Neural cell (in vitro differentiated cells): ENCODE data around the gene EMC9.

Experiments
- CTCF ChIP-seq: fragments of 450-650 bp; IDR thresholded peaks from 2 replicates; pipeline ENCODE4 v1.5.1; 2014; ENCODE audit warnings: antibody characterized with exemption, mild to moderate bottlenecking, moderate library complexity; ENCODE audit not compliant: poor library complexity, severe bottlenecking
- EP300 ChIP-seq: fragments of 450-650 bp; conservative IDR thresholded peaks from 2 replicates; pipeline ENCODE4 v1.6.1; 2014; ENCODE audit warnings: antibody characterized with exemption, mild to moderate bottlenecking, moderate library complexity; ENCODE audit not compliant: poor library complexity, severe bottlenecking
- EZH2 ChIP-seq: fragments of 200-600, 300-800 bp; shearing (Covaris generic), sonication (generic); IDR thresholded peaks from 2 replicates; pipeline ENCODE4 v1.6.1; 2014; ENCODE audit warnings: antibody characterized with exemption, low read length, borderline replicate concordance, mild to moderate bottlenecking; ENCODE audit not compliant: insufficient read depth, poor library complexity, severe bottlenecking
- POLR2AphosphoS5 ChIP-seq: IDR thresholded peaks from 2 replicates; pipeline ENCODE4 v1.6.1; 2012
- RAD21 ChIP-seq: fragments of 450-650 bp; conservative IDR thresholded peaks from 2 replicates; pipeline ENCODE4 v1.6.1; 2014; ENCODE audit warnings: antibody characterized with exemption, mild to moderate bottlenecking, moderate library complexity
- REST ChIP-seq: IDR thresholded peaks from 2 replicates; pipeline ENCODE4 v1.6.1; 2012; ENCODE audit warnings: borderline replicate concordance
- SMC3 ChIP-seq: fragments of 450-650 bp; conservative IDR thresholded peaks from 2 replicates; pipeline ENCODE4 v1.6.1; 2014; ENCODE audit warnings: antibody characterized with exemption, mild to moderate bottlenecking, moderate library complexity; ENCODE audit not compliant: poor library complexity
- TAF1 ChIP-seq: IDR thresholded peaks from 2 replicates; pipeline ENCODE4 v1.6.1; 2012; ENCODE audit warnings: low read depth

- TF ChIP-seq EP300 (no peak), SMC3 (no peak), CTCF (no peak), EZH2 (no peak), REST (no peak), RAD21 (no peak), TAF1 (no peak), POLR2AphosphoS5 (no peak)
Measured at GRCh38 chr14:24183014-24183481, 41.7 kb upstream of the EMC9 start.
